H9 (cell line): Measurements from ENCODE around the gene DAZAP1. TPM values are rescaled to one million over a fixed set of nuclear protein-coding genes. Genes with fewer than 3 reads are reported as not detected.

Source experiments
- DNase-seq: peaks from one replicate; pipeline ENCODE4 v3.0.0-alpha.2; 2017
- H2AFZ ChIP-seq: one replicate; pipeline ENCODE4 v1.6.1; 2013; ENCODE audit warnings: mild to moderate bottlenecking, low read length, control low read depth, moderate library complexity
- H2AK5ac ChIP-seq: 2 replicates; pipeline ENCODE4 v1.6.1; 2013; ENCODE audit warnings: low read length, control low read depth, mixed read lengths; ENCODE audit not compliant: insufficient read length
- H2BK120ac ChIP-seq: one replicate; pipeline ENCODE4 v1.6.1; 2013; ENCODE audit warnings: low read depth, mild to moderate bottlenecking, low read length, control low read depth, inconsistent platforms; ENCODE audit not compliant: poor library complexity, severe bottlenecking
- H2BK12ac ChIP-seq: 2 replicates; pipeline ENCODE4 v1.6.1; 2013; ENCODE audit warnings: low read length, control low read depth, mixed read lengths, low read depth; ENCODE audit not compliant: insufficient read length
- H2BK15ac ChIP-seq: 2 replicates; pipeline ENCODE4 v1.6.1; 2013; ENCODE audit warnings: low read depth, low read length, control low read depth
- H2BK20ac ChIP-seq: one replicate; pipeline ENCODE4 v1.6.1; 2013; ENCODE audit warnings: low read depth, mild to moderate bottlenecking, low read length, control low read depth, inconsistent platforms; ENCODE audit not compliant: poor library complexity, severe bottlenecking
- H2BK5ac ChIP-seq: 2 replicates; pipeline ENCODE4 v1.6.1; 2013; ENCODE audit warnings: low read length, control low read depth, mixed read lengths; ENCODE audit not compliant: insufficient read length
- H3K14ac ChIP-seq: 2 replicates; pipeline ENCODE4 v1.6.1; 2013; ENCODE audit warnings: low read length, control low read depth; ENCODE audit not compliant: insufficient read depth
- H3K18ac ChIP-seq: 2 replicates; pipeline ENCODE4 v1.6.1; 2013; ENCODE audit warnings: low read depth, mild to moderate bottlenecking, mixed read lengths, low read length, control low read depth; ENCODE audit not compliant: insufficient read length
- H3K23ac ChIP-seq: 2 replicates; pipeline ENCODE4 v1.6.1; 2013; ENCODE audit warnings: low read length, control low read depth, mixed read lengths, low read depth; ENCODE audit not compliant: insufficient read length
- H3K23me2 ChIP-seq: 2 replicates; pipeline ENCODE4 v1.6.1; 2013; ENCODE audit warnings: low read depth, mild to moderate bottlenecking, mixed read lengths, low read length, control low read depth; ENCODE audit not compliant: insufficient read length, poor library complexity, severe bottlenecking
- H3K27ac ChIP-seq: 2 replicates; pipeline ENCODE4 v1.5.1; 2013; ENCODE audit warnings: low read length, control low read depth, mixed read lengths, low read depth; ENCODE audit not compliant: insufficient read length
- H3K27me3 ChIP-seq: 2 replicates; pipeline ENCODE4 v1.6.1; 2013; ENCODE audit warnings: low read length, control low read depth, inconsistent platforms; ENCODE audit not compliant: insufficient read depth
- H3K4ac ChIP-seq: 2 replicates; pipeline ENCODE4 v1.6.1; 2013; ENCODE audit warnings: low read depth, mild to moderate bottlenecking, control low read depth, inconsistent platforms, low read length, moderate library complexity
- H3K4me1 ChIP-seq: 2 replicates; pipeline ENCODE4 v1.6.1; 2013; ENCODE audit warnings: low read length, control low read depth, inconsistent platforms; ENCODE audit not compliant: insufficient read depth
- H3K4me2 ChIP-seq: 2 replicates; pipeline ENCODE4 v1.6.1; 2013; ENCODE audit warnings: low read length, control low read depth, mixed read lengths; ENCODE audit not compliant: insufficient read length, insufficient read depth
- H3K56ac ChIP-seq: 2 replicates; pipeline ENCODE4 v1.6.1; 2013; ENCODE audit warnings: low read depth, mild to moderate bottlenecking, mixed read lengths, low read length, control low read depth; ENCODE audit not compliant: insufficient read length
- H3K79me1 ChIP-seq: 2 replicates; pipeline ENCODE4 v1.6.1; 2013; ENCODE audit warnings: low read depth, mild to moderate bottlenecking, moderate library complexity, low read length, control low read depth, inconsistent platforms; ENCODE audit not compliant: insufficient read depth, poor library complexity, severe bottlenecking
- H3K79me2 ChIP-seq: 2 replicates; pipeline ENCODE4 v1.6.1; 2013; ENCODE audit warnings: low read length, control low read depth, inconsistent platforms; ENCODE audit not compliant: insufficient read depth
- H3K9ac ChIP-seq: 2 replicates; pipeline ENCODE4 v1.6.1; 2013; ENCODE audit warnings: low read length, control low read depth, mixed read lengths; ENCODE audit not compliant: insufficient read length; ENCODE audit errors: extremely low read depth
- H3K9me3 ChIP-seq: one replicate; pipeline ENCODE4 v1.6.1; 2013; ENCODE audit warnings: low read depth, low read length, inconsistent platforms; ENCODE audit not compliant: control insufficient read depth
- H3T11ph ChIP-seq: one replicate; pipeline ENCODE4 v1.6.1; 2013; ENCODE audit warnings: mild to moderate bottlenecking, low read length, control low read depth, inconsistent platforms
- H4K20me1 ChIP-seq: one replicate; pipeline ENCODE4 v1.6.1; 2013; ENCODE audit not compliant: control insufficient read depth, insufficient read length, insufficient read depth
- H4K5ac ChIP-seq: 2 replicates; pipeline ENCODE4 v1.6.1; 2013; ENCODE audit warnings: low read depth, mild to moderate bottlenecking, mixed read lengths, low read length, control low read depth; ENCODE audit not compliant: insufficient read length
- H4K8ac ChIP-seq: replicated peaks from 2 replicates; pipeline ENCODE4 v1.6.1; 2013; ENCODE audit warnings: low read length, control low read depth, mixed read lengths, low read depth; ENCODE audit not compliant: insufficient read length
- H4K91ac ChIP-seq: 2 replicates; pipeline ENCODE4 v1.6.1; 2013; ENCODE audit warnings: low read depth, mild to moderate bottlenecking, moderate library complexity, mixed read lengths, low read length, control low read depth; ENCODE audit not compliant: insufficient read length
- H3K27ac Mint-ChIP-seq, 3 experiments: 2 replicates in 2 of 3; 3 replicates in 1 of 3; pipeline ENCODE4 v1.8.0; 2020 to 2021; ENCODE audit warnings: mixed read lengths in 3 of 3, mild to moderate bottlenecking in 1 of 3, moderate library complexity in 1 of 3
- H3K27me3 Mint-ChIP-seq: 2 replicates; pipeline ENCODE4 v1.8.0; 2021; ENCODE audit warnings: low read depth, mild to moderate bottlenecking, moderate library complexity, mixed read lengths
- H3K36me3 Mint-ChIP-seq, 3 experiments: 2 replicates in 2 of 3; 3 replicates in 1 of 3; pipeline ENCODE4 v1.8.0; 2020 to 2021; ENCODE audit warnings: low read depth in 3 of 3, mixed read lengths in 3 of 3; ENCODE audit not compliant: insufficient read depth in 1 of 3
- H3K4me1 Mint-ChIP-seq, 2 experiments: 2 replicates each; pipeline ENCODE4 v1.8.0; 2020; ENCODE audit warnings: mixed read lengths in 2 of 2
- H3K4me3 Mint-ChIP-seq, 2 experiments: 2 replicates in 1 of 2; 3 replicates in 1 of 2; pipeline ENCODE4 v1.8.0; 2020 to 2021; ENCODE audit warnings: mild to moderate bottlenecking in 2 of 2, mixed read lengths in 2 of 2, moderate library complexity in 1 of 2
- H3K9me3 Mint-ChIP-seq, 2 experiments: 2 replicates in 1 of 2; 3 replicates in 1 of 2; pipeline ENCODE4 v1.8.0; 2020; ENCODE audit warnings: mild to moderate bottlenecking in 2 of 2, mixed read lengths in 2 of 2, moderate library complexity in 1 of 2
- CTCF ChIP-seq: fragments of 200-600 bp; sonication (generic); conservative IDR thresholded peaks from 3 replicates; pipeline ENCODE4 v1.8.0; 2021; ENCODE audit warnings: antibody characterized with exemption, mild to moderate bottlenecking
- WGBS: extraction: QIAGEN DNeasy Blood & Tissue Kit; methylation state at CpG from one replicate; pipeline ENCODE4 v1.1.7; 2013; ENCODE audit warnings: missing lambda C conversion rate, low lambda C conversion rate, mixed read lengths; ENCODE audit not compliant: insufficient read length; ENCODE audit errors: extremely low coverage; 5-methylcytosine and 5-hydroxymethylcytosine counted together
- total RNA-seq: library from RNA; stranded (reverse); gene quantifications from 2 replicates; pipeline ENCODE4 v1.2.1, GENCODE V29; 2021

The DAZAP1 gene
- total RNA-seq, 1 experiment from 2014 or later: 265 TPM

- Histone ChIP-seq H3K9me3 (no peaks in the 10 kb centered on the region), H2BK5ac (no peak overlapping the region), H4K8ac (no peak overlapping the region), H3K14ac (no peak overlapping the region), H3K4me2 (no peak overlapping the region), H4K5ac (no peak overlapping the region), H2BK120ac (no peak overlapping the region), H3K4ac (no peak overlapping the region), H4K20me1 (peaks cover 2% of the 10 kb centered on the region), H3K79me2 (no peaks in the 10 kb centered on the region), H3K9ac (no peak overlapping the region), H3K27ac (no peak overlapping the region), H4K91ac (no peak overlapping the region), H3K4me1 (no peaks in the 10 kb centered on the region), H2BK15ac (no peak overlapping the region), H3K27me3 (no peaks in the 10 kb centered on the region), H3K56ac (no peak overlapping the region), H2BK20ac (no peak overlapping the region), H3K23me2 (peaks cover 7% of the 10 kb centered on the region), H2BK12ac (no peak overlapping the region), H3K18ac (no peak overlapping the region), H2AK5ac (no peak overlapping the region), H3K23ac (no peak overlapping the region), H3T11ph (no peak overlapping the region), H2AFZ (no peak overlapping the region), H3K79me1 (no peaks in the 10 kb centered on the region)
- Mint-ChIP-seq H3K27ac (0 out of 7 replicates have a peak overlapping the region, but pooled peaks of 1 of the 3 experiments have one; percentile 55), H3K9me3 (no peaks in the 10 kb centered on the region), H3K4me1 (peaks cover 15 to 25% of the 10 kb centered on the region in 2 experiments), H3K36me3 (peaks cover 32 to 90% (median 84%) of the 10 kb centered on the region in 3 experiments), H3K27me3 (no peaks in the 10 kb centered on the region), H3K4me3 (no peak overlapping the region)
- TF ChIP-seq CTCF: peak; percentile 51
- no CpG with 5 or more reads among the region's 15 CpGs for WGBS
- DNase-seq: no peak
These were observed 43.2 kb upstream of the DAZAP1 start for GRCh38 chr19:1364070-1364704.
